CD4-positive, alpha-beta T cell treated with Interleukin-17A for 1 hour (primary cell): Measurements from ENCODE around the gene MACROD2.

Experiments used
- DNase-seq: peaks from one replicate; pipeline ENCODE4 v3.0.0-alpha.2; 2020

Gene MACROD2

DNA sequence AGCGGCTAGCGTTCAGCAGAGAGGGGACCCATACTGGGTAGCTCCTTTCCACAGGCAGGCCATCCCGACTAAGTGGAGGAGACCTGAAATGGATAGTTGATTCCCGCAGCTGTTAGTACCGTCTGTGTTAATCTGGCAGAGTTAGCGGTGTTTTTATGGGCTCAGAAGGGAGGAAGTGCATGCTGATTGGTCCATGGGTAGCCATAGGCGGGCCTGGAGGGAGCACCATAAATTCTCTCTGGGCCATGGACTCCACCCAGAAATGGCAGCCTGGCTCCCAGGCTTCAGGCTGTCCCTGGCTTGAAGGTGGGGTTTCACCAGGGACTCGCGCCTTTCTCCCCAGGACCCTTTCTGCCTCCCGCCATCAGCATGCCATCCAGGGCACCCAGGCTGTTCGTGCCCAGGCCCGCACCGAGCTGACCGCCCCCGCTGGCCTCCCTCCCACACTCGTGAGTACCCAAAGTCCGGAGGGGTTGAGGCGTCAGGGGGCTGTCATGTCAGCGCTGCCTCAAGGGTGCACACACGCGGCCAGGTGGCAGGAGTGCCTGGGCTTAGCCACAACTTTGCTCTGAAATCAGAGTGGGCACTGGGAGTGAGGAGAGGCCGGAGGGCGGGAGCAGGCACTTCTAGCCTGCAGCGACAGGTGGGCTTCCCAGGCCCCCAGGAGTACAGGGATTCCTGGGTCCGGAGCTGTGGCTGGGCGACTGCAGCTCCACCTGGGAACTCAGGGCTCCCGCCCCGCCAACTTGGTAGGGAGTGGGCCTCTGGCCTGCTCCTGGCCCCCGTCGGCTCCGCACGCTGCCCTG, 1036.4 kb downstream of the MACROD2 start:
- DNase-seq = no peak

DNA sequence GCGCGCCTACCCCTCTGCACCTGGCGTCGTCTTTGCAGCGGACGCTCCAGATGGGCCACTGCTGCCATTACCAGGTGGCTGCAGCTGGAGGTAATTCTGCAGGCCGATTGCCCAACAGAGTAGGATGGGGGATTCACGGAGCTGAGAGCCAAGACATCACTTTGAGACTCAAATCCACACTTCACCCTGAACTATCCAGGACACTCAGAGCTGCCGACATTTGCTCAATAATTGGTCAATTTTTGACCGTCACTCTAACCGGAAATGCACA, 1037.0 kb downstream of the MACROD2 start:
- DNase-seq = no peak

- no peak for DNase-seq
These were observed 1038.0 kb downstream of the MACROD2 start for GRCh38 chr20:15033269-15033668.

- no peak for DNase-seq
These were observed 1038.6 kb downstream of the MACROD2 start for GRCh38 chr20:15033891-15034290.

DNA sequence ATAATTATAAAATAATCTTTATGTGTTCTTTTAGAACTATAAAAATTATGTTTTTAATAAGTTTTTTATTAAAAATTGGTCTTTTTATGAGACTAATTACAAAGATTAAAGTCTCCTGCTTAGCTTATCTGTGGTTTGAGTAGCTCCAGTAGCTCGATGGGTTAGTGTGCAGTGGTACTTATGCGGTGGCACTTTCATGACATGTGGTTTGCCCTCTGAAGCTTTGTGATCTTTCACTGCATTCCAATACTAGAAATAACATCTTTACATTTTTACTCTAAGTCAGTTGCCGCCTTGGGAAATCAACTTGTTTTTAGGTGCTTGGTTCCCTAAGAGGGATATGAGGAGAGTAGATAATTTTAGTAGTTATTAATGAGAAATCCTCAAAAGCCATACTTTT, 1041.6 kb downstream of the MACROD2 start:
- DNase-seq = no peak

DNA sequence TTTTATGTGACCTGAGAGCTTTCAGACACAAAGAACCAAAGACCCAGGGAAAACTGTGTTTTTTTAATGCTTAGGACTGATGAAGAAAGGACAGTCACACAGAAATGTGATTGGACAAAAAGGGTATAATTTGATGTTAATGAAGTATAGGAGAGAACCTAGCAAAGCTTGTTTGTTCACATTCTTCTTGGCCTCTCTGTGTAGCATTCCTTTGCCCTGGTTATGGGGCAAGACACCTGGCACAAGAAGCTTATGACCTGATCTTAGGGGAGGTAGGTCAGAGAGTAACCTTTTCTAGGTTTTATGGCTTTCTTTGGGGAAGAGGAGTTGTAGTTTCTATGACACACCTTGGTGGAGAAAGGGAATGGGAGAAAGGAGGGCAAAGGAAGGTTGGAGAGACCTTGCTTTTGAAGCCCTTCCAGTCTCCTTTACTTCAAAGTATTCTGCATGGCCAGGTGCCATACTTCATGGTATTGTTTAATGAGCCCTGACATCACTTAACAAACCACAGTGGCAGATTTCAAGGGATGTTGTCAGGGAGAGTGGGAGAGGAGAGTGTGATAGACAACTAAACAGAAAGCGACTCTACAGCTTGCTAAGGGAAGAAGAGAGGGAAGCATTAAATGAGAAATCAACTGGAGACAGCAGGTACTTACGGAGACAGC, 1043.9 kb downstream of the MACROD2 start:
- DNase-seq = no peak

- no peak for DNase-seq
These were observed 1047.4 kb downstream of the MACROD2 start for GRCh38 chr20:15042723-15043122.

DNA sequence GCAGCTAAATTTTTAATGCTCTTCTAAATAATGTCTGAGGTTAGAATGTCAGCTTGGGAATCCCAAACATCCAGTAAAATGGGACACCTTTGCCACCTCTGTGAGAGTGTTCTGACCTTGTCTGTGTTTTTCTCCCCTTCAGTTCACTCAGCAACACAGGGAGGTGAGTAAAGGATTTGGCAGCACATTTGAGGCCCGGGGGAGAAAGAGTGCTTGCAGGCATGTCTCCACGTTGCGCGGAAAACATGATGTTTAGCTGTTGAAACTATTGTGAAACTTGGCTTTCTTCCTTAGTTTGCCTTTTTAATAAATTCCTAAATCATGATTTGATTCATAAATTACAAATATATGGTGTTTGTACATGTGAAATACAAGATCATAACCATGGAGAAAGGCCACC, 1049.9 kb downstream of the MACROD2 start:
- no peak for DNase-seq

DNA sequence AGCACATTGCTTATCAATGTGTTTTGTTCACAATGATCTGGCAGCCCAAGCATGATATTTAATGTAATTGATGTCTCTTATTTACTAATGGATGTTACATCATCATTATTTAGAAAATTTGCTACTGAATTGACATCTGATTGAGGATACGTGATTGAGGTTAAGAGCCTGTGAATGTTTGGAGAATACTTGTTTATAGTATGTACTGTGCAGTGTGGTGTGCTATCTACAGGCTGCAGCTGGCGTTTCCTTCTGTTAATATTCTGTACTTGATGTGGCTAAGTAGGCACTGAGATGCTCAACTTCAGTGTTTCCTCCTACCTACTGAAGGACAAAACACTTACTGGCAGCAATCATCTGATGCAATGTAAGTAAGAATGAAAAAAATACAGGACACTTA, 1051.7 kb downstream of the MACROD2 start:
- no peak for DNase-seq

GRCh38 chr20:15047601-15048000, 1052.3 kb downstream of the MACROD2 start:
- DNase-seq = no peak

DNA sequence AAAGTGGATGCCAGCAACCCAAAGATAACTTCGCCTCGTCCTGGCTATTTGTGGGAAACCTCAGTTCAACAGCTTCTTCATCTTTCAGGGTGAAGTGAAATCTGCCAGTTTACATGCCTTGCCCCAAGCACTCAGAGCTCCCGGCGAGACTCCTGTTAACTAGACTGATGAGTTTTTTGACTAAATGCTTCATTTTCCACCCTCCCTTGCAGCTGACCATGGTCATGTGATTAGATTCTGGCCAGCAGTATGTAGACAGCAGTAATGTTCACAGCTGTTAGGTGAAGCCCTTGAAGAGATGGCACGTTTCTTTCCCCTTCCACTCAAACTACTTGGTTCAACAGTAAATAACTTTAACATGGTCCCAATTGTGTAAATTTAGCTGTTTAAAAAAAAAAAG, 1060.9 kb downstream of the MACROD2 start:
- DNase-seq = no peak

- no peak for DNase-seq
These were observed 1063.5 kb downstream of the MACROD2 start for GRCh38 chr20:15058841-15059240.

- no peak for DNase-seq
These were observed 1064.1 kb downstream of the MACROD2 start for GRCh38 chr20:15059438-15059837.

DNA sequence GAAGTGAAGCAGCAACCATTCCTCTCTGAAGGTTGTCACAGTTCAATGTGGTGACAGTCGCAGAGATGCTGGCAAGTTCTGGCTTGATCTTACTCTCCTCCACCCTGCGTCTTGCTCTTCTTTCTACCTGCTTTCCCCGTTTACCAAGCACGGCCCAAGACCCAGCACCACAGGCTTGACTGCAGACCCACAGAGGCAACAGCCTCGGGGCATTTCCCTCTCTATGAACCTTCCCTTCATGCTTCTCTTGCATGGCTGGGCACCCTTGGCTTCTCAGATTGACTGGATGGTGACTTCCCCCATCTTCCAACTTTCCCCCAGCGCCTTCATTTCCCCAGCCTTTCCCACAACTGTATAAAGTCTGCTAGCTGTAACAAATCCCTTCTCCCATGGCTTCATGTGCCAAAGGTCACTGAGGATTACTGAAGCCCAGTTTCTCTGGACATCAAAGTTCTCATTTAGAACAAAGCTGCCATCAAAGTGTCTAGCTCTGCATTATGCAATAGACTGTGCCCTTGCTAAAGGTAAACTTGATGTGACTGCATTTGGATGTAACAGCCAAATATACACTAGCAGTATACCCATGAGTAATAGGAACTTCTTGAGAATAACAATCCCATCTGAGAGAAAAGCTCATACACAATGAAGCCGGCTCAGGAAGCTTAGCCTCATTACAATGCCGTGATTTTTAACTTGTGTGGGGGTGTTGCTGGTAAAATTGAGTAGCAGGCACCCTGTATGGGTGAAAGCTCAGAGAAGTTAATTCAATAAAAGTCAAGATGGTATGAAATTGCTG, 1065.1 kb downstream of the MACROD2 start:
- no peak for DNase-seq

DNA sequence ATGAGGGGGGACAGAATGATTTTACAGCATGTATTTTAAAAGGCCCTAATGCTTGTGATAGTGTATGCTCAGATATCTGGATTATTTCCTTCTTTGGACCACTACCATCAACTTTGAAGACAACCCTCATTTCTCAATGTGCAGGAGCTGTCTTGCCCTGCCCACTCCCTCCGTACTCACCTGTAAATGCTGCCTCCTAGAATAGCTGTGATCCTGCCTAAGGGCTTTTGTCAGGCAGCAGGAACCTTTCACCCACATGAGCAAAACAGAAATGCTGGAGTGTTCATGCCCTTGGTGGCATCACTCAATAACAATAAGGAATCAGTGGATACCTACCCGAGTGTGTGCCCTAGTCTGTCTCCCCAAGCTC, 1065.7 kb downstream of the MACROD2 start:
- no peak for DNase-seq

DNA sequence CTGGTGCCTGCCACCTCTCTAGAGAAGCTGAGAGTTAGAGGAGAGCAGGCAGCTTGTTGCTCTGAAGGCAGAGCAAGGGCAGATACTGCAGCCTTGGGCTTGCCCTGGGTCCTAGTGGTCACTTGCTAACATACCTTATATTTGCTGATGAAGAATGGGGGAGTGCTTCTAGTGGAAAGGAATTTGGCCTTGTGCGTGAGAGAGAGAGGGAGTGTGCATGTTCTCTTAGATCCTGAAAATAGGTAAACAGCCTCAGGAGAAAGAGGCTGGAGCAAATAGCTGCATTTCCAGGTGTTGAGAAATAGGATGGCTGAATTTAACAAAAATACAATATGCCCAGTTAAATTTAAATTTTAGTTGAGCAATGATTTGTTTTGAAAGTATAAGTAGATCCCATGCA, 1066.6 kb downstream of the MACROD2 start:
- DNase-seq = no peak

DNA sequence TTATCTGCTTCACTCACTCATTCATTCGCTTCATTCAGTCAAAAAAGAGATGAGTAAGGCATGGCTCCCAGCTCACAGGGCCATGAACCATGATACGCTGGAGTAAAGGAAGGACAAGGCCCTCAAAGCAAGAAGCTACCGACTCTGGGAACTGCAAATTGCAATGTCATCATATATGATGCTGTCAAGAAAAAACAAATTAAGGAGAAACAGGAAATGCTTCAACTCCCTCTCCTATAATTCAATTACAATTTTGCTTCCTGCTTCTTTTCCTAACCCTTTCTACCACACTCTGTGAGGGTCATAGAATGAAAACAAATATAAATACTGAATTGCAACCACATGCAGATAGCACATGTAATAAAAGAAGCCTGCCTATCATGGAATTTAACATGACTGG, 1067.8 kb downstream of the MACROD2 start:
- no peak for DNase-seq

DNA sequence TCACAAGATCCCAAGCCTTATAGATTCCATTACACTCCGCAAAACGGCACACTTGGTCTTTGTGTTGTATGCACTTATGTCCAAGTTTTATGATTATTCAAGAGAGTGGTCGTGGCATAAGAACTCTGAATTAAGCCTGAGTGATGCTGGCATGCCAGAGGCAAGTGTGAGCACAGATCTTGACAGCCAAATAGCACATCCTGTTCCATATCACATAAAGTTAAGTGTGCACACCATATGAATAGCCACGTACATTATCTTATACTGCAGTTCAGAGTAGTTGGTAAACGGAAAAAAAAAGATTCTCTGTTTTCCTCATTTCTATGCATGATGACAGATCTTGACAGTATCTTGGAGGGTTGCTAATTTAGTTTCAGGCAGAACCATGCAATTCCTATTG, 1069.4 kb downstream of the MACROD2 start:
- no peak for DNase-seq

- DNase-seq = no peak
These were observed 1070.5 kb downstream of the MACROD2 start for GRCh38 chr20:15065794-15066193.

DNA sequence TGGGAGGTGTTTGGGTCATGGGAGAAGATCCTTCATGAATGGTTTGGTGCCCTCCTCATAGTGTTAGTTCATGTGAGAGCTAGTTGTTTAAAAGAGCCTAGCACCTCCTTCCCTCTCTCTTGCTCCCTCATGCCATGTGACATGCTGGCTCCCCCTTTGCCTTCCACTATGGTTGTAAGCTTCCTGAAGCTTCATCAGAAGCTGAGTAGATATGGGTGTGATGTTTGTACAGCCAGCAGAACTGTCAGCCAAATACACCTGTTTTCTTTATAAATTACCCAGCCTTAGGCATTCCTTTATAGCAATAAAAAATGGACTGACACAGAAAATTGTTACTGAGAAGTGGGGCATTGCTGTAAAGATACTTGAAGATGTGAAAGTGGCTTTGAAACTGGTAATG, 1073.2 kb downstream of the MACROD2 start:
- no peak for DNase-seq

DNA sequence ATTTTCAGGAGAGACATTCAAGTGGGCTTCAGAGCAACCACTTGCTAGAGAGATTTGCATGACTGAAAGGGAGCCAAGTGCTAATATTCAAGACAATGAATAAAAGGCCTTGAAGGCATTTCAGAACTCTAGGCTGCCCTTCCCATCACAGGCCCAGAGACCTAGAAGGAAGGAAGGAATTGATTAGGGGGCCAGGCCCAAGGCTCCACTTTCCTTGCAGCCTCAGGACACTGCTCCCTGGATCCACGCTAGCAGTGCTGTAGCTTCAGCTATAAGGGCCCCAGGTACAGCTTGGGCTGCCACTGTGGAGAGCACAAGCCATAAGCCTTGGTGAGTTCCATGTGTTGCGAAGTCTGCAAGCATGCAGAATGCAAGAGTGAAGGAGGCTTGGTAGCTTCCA, 1074.0 kb downstream of the MACROD2 start:
- DNase-seq = no peak

- DNase-seq = no peak
These were observed 1075.9 kb downstream of the MACROD2 start for GRCh38 chr20:15071085-15071808.

- no peak for DNase-seq
These were observed 1077.0 kb downstream of the MACROD2 start for GRCh38 chr20:15072316-15072715.

DNA sequence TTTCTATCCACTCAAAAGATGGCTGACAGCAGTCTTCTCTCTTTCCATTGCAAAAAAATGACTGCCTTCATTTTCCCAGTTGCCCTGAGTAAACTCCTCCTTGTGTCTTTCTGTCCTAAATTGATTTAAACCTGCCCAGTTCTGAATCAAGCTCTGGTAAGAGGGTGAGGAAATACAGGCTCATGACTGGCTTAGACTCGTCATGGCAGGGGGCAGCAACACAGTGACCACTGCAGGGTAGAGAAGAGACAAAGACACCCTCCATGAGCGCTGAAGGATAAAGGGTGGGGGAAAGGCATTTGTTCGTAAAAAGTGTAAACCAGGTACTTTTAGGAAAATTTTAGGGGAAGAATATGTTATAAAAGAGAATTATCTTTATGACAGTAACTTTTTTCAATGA, 1080.3 kb downstream of the MACROD2 start:
- DNase-seq = no peak
